Endothelial cell of umbilical vein (primary cell): ENCODE measurements around the gene TFAP2E.

Source experiments
- CTCF ChIP-seq, 2 donors: IDR thresholded peaks; 1 replicate in 1 of 2; 2 replicates in 1 of 2; pipeline ENCODE4 v1.5.1; 2011; ENCODE audit warnings: low read length in 2 of 2, mild to moderate bottlenecking in 2 of 2, moderate library complexity in 2 of 2, control low read depth in 1 of 2, inconsistent platforms in 1 of 2, low read depth in 1 of 2; ENCODE audit not compliant: insufficient read depth in 1 of 2; ENCODE audit errors: extremely low read depth in 1 of 2
- EZH2 ChIP-seq: IDR thresholded peaks from 2 replicates; pipeline ENCODE4 v1.6.1; 2012; ENCODE audit warnings: borderline replicate concordance, low read depth, mild to moderate bottlenecking, moderate library complexity, low read length, inconsistent platforms; ENCODE audit not compliant: severe bottlenecking
- POLR2A ChIP-seq: IDR thresholded peaks from 2 replicates; pipeline ENCODE4 v1.6.1; 2012; ENCODE audit warnings: low read depth, mild to moderate bottlenecking, control low read depth, low read length

- no peak for TF ChIP-seq CTCF (IDR thresholded peaks at IDR 0.05; ENCODE audit: extremely low read depth in 1 of 2, insufficient read depth in 1 of 2, low read depth in 1 of 2, low read length in 2 of 2)
- TF ChIP-seq POLR2A = no peak
- no peak for TF ChIP-seq EZH2
Measured at GRCh38 chr1:35603941-35604340, 30.8 kb downstream of the TFAP2E start.
